Cardiac fibroblast (primary cell): ENCODE measurements around the gene APAF1.

Source experiments
- DNase-seq, 2 donors: peaks; one replicate each; pipeline versions ENCODE4 v3.0.0 to v3.0.0-alpha.2; 2010; ENCODE audit warnings: low read depth in 2 of 2
- H3K4me3 ChIP-seq, 2 donors: replicated peaks in 1 of 2; 1 replicate in 1 of 2; 2 replicates in 1 of 2; pipeline ENCODE4 v1.5.1; 2011; ENCODE audit warnings: low read depth in 2 of 2, low read length in 2 of 2, mild to moderate bottlenecking in 2 of 2, moderate library complexity in 1 of 2
- CTCF ChIP-seq: IDR thresholded peaks from one replicate; pipeline ENCODE4 v1.5.1; 2011; ENCODE audit warnings: low read depth, mild to moderate bottlenecking, low read length, inconsistent platforms

APAF1 gene

GRCh38 chr12:98771811-98772752 lies 127.0 kb downstream of the APAF1 start:
- TF ChIP-seq CTCF: no peak
- no peak overlapping the region for H3K4me3 ChIP-seq
- DNase-seq: no peak

- H3K4me3 ChIP-seq: no peak overlapping the region
- TF ChIP-seq CTCF: no peak
- DNase-seq: no peak
These were observed 127.7 kb downstream of the APAF1 start for GRCh38 chr12:98772818-98773217.

- no peak for DNase-seq
- no peak for TF ChIP-seq CTCF
- H3K4me3 ChIP-seq: no peak overlapping the region
These were observed 135.2 kb downstream of the APAF1 start for GRCh38 chr12:98780261-98780660.

GRCh38 chr12:98783420-98783819 lies 138.3 kb downstream of the APAF1 start:
- TF ChIP-seq CTCF: no peak
- no peak for DNase-seq
- no peak overlapping the region for H3K4me3 ChIP-seq
